Upper lobe of left lung (tissue), 4 donors: ENCODE measurements around the gene SRPK2.

ENCODE experiments used
- CTCF ChIP-seq, 6 experiments: fragments of 450-650 bp in 4 of 6; fragments of 200-600 bp in 2 of 6; sonication (generic) in 2 of 6; IDR thresholded peaks; one replicate each; pipeline ENCODE4 v1.5.1; 2016 to 2019; ENCODE audit warnings: antibody characterized with exemption in 6 of 6
- POLR2A ChIP-seq, 4 donors: fragments of 450-650 bp; IDR thresholded peaks; one replicate each; pipeline ENCODE4 v1.5.1; 2016 to 2017; ENCODE audit warnings: antibody characterized with exemption in 4 of 4, mild to moderate bottlenecking in 2 of 4

GRCh38 chr7:105388356-105389087, at the start of gene SRPK2:
- no peak for TF ChIP-seq CTCF (IDR thresholded peaks at IDR 0.05)
- peak in 3 of 4 donors; percentile 39 to 69 (median 49) for TF ChIP-seq POLR2A (IDR thresholded peaks at IDR 0.05)
